ENCODE data around the gene TMEM106C.
"Not testable (repeated sequence)": the region's sequence is repeated elsewhere in the genome, so short reads cannot be mapped to it uniquely, and the experiment has no call there.

TMEM106C gene

GRCh38 chr12:47949441-47950341, 13.7 kb upstream of the TMEM106C start:
- peak; percentile 17 to 54 for DNase-seq

- no peak for DNase-seq
Observed at GRCh38 chr12:47950856-47951468, 12.4 kb upstream of the TMEM106C start.

- DNase-seq, result no peak
Observed at GRCh38 chr12:47954058-47954457, 9.3 kb upstream of the TMEM106C start.

- no peak for DNase-seq
Observed at GRCh38 chr12:47954467-47955045, 8.8 kb upstream of the TMEM106C start.

- no peak for DNase-seq
Observed at GRCh38 chr12:47955059-47955458, 8.3 kb upstream of the TMEM106C start.

GRCh38 chr12:47957671-47958070, 5.7 kb upstream of the TMEM106C start:
- not testable (repeated sequence) for DNase-seq

- no peak for DNase-seq
Observed at GRCh38 chr12:47962198-47962597, 1.2 kb upstream of the TMEM106C start.

GRCh38 chr12:47964106-47964728, 821 bp downstream of the TMEM106C start:
- DNase-seq, result no peak

GRCh38 chr12:47965581-47965980, 2.2 kb downstream of the TMEM106C start:
- no peak for DNase-seq

- no peak for DNase-seq
Observed at GRCh38 chr12:47967461-47968321, 4.3 kb downstream of the TMEM106C start.

- no peak for DNase-seq
Observed at GRCh38 chr12:47969845-47970244, 6.4 kb downstream of the TMEM106C start.

- no peak for DNase-seq
Observed at GRCh38 chr12:47970843-47971242, 7.4 kb downstream of the TMEM106C start.

GRCh38 chr12:47972895-47973294, 9.5 kb downstream of the TMEM106C start:
- DNase-seq, result no peak

GRCh38 chr12:47973870-47974269, 10.5 kb downstream of the TMEM106C start:
- no peak for DNase-seq

GRCh38 chr12:47975036-47975620, 11.7 kb downstream of the TMEM106C start:
- DNase-seq, result no peak

- no peak for DNase-seq
Observed at GRCh38 chr12:47975816-47976215, 12.4 kb downstream of the TMEM106C start.

- DNase-seq, result no peak
Observed at GRCh38 chr12:47977046-47977771, 13.8 kb downstream of the TMEM106C start.

- DNase-seq, result no peak
Observed at GRCh38 chr12:47977772-47978597, 14.6 kb downstream of the TMEM106C start.

- no peak for DNase-seq
Observed at GRCh38 chr12:47978598-47978873, 15.1 kb downstream of the TMEM106C start.

- DNase-seq, result no peak
Observed at GRCh38 chr12:47979166-47979565, 15.8 kb downstream of the TMEM106C start.

GRCh38 chr12:47979686-47980085, 16.3 kb downstream of the TMEM106C start:
- DNase-seq, result no peak
